ENCODE measurements around the gene EZH2. TPM values are rescaled to one million over a fixed set of nuclear protein-coding genes. Genes with fewer than 3 reads are reported as not detected.

Gene EZH2
- total RNA-seq, 1 experiment from 2014 or later: 30.5 TPM

DNA sequence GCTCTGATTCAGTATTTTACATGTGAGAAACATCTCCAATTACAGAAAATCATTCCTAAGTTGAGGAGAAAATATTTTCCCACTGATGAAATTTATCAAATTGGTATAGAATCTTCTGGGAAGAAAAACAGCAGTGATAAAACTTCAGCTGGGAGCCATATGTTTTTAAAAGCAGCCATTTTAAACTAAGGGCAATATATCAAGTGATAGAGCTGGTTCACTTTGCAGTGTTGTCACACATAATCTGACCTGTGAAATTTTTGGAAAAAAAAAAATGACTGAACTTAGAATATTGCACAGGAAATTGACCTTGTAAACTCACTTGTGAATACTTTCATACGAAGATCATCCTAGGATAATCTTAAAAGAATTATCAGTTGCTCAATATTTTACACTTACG, 10.5 kb upstream of the EZH2 start:
- no peaks in the 10 kb centered on the region for H3K36me3 ChIP-seq (ENCODE audit: low read depth, low read length)
- no peak overlapping the region for H3K9ac ChIP-seq (ENCODE audit: low read length)
- H3K79me2 ChIP-seq (ENCODE audit: low read length): no peaks in the 10 kb centered on the region
- no TSS peak for BruUV-seq (replicated peaks)
- no peaks in the 10 kb centered on the region for H3F3A ChIP-seq (ENCODE audit: low read length, unreplicated experiment)
- H3K4me1 ChIP-seq (ENCODE audit: insufficient read depth, low read length): 0 out of 2 replicates have a peak, but pooled peaks cover 3% of the 10 kb centered on the region
- no peak overlapping the region for H3K4me3 ChIP-seq (ENCODE audit: low read length)
- no peaks in the 10 kb centered on the region for H3K9me3 ChIP-seq (ENCODE audit: low read length)
- ChIA-PET CTCF (no interaction called here), POLR2A (ENCODE audit: unreplicated experiment) (no interaction called here)
- no peaks in the 10 kb centered on the region for H4K20me1 ChIP-seq (ENCODE audit: low read length)
- H3K27me3 ChIP-seq (ENCODE audit: low read length): no peaks in the 10 kb centered on the region
- H3K4me2 ChIP-seq (ENCODE audit: low read length): no peak overlapping the region
- ATAC-seq: no peak
- H3K27ac ChIP-seq (ENCODE audit: low read length): no peak overlapping the region
- H3K9me2 ChIP-seq (replicated peaks; ENCODE audit: low read length): no peaks in the 10 kb centered on the region
- no peak for DNase-seq
- H2AFZ ChIP-seq (ENCODE audit: low read length): no peak overlapping the region
- TF ChIP-seq, protein P1, sequence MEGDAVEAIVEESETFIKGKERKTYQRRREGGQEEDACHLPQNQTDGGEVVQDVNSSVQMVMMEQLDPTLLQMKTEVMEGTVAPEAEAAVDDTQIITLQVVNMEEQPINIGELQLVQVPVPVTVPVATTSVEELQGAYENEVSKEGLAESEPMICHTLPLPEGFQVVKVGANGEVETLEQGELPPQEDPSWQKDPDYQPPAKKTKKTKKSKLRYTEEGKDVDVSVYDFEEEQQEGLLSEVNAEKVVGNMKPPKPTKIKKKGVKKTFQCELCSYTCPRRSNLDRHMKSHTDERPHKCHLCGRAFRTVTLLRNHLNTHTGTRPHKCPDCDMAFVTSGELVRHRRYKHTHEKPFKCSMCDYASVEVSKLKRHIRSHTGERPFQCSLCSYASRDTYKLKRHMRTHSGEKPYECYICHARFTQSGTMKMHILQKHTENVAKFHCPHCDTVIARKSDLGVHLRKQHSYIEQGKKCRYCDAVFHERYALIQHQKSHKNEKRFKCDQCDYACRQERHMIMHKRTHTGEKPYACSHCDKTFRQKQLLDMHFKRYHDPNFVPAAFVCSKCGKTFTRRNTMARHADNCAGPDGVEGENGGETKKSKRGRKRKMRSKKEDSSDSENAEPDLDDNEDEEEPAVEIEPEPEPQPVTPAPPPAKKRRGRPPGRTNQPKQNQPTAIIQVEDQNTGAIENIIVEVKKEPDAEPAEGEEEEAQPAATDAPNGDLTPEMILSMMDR (conservative IDR thresholded peaks at IDR 0.05; ENCODE audit: low read depth, low read length): no peak
- TF ChIP-seq EZH2phosphoT487 (IDR thresholded peaks at IDR 0.05; ENCODE audit: borderline replicate concordance, low read length) (no peak), EZH2 (IDR thresholded peaks at IDR 0.05; ENCODE audit: low read length, unreplicated experiment) (no peak)
- intact Hi-C loops (cut with micrococcal nuclease): no loop called here

GRCh38 chr7:148893071-148893470, 9.0 kb upstream of the EZH2 start:
- Histone ChIP-seq H3K27ac (ENCODE audit: low read length) (no peak overlapping the region), H3K36me3 (ENCODE audit: low read depth, low read length) (no peaks in the 10 kb centered on the region), H3K9ac (ENCODE audit: low read length) (no peak overlapping the region), H3F3A (ENCODE audit: low read length, unreplicated experiment) (no peaks in the 10 kb centered on the region), H3K4me1 (ENCODE audit: insufficient read depth, low read length) (no peaks in the 10 kb centered on the region), H3K79me2 (ENCODE audit: low read length) (no peaks in the 10 kb centered on the region), H3K4me3 (ENCODE audit: low read length) (no peak overlapping the region), H2AFZ (ENCODE audit: low read length) (no peak overlapping the region), H3K9me3 (ENCODE audit: low read length) (no peaks in the 10 kb centered on the region), H3K9me2 (replicated peaks; ENCODE audit: low read length) (no peaks in the 10 kb centered on the region), H4K20me1 (ENCODE audit: low read length) (no peaks in the 10 kb centered on the region), H3K27me3 (ENCODE audit: low read length) (no peaks in the 10 kb centered on the region), H3K4me2 (ENCODE audit: low read length) (no peak overlapping the region)
- DNase-seq: no peak
- ChIA-PET POLR2A (ENCODE audit: unreplicated experiment) (no interaction called here), CTCF (no interaction called here)
- BruUV-seq (replicated peaks): no TSS peak
- TF ChIP-seq, protein P1 (conservative IDR thresholded peaks at IDR 0.05; ENCODE audit: low read depth, low read length): no peak
- no peak for TF ChIP-seq EZH2 (IDR thresholded peaks at IDR 0.05; ENCODE audit: low read length, unreplicated experiment)
- intact Hi-C loops (cut with micrococcal nuclease): no loop called here
- no peak for ATAC-seq

DNA sequence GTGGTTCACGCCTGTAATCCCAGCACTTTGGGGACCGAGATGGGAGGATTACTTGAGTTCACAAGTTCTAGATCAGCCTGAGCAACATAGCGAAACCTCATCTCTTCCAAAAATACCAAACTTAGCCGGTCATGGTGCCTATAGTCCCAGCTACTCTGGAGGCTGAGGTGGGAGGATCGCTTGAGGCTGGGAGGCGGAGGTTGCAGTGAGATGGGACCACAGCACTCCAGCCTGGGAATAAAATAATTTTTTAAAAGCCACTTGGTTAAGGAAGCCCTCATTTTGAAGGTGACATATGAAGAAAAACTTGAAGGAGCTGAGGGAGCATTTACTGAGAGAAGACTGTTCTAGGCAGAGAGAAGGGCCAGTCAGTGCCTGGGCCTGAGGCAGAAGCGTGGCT, 4.2 kb upstream of the EZH2 start:
- peaks cover 12% of the 10 kb centered on the region for H3K79me2 ChIP-seq (ENCODE audit: low read length)
- TF ChIP-seq EZH2 (IDR thresholded peaks at IDR 0.05; ENCODE audit: low read length, unreplicated experiment) (no peak), EZH2phosphoT487 (IDR thresholded peaks at IDR 0.05; ENCODE audit: borderline replicate concordance, low read length) (no peak)
- TF ChIP-seq, protein P1 (conservative IDR thresholded peaks at IDR 0.05; ENCODE audit: low read depth, low read length): no peak
- H2AFZ ChIP-seq (ENCODE audit: low read length): no peak overlapping the region
- DNase-seq (no peak), ATAC-seq (no peak)
- no TSS peak for BruUV-seq (replicated peaks)
- H3K36me3 ChIP-seq (ENCODE audit: low read depth, low read length): no peaks in the 10 kb centered on the region
- H4K20me1 ChIP-seq (ENCODE audit: low read length): no peaks in the 10 kb centered on the region
- no peaks in the 10 kb centered on the region for H3K27me3 ChIP-seq (ENCODE audit: low read length)
- no peaks in the 10 kb centered on the region for H3K9me2 ChIP-seq (replicated peaks; ENCODE audit: low read length)
- no peak overlapping the region for H3K27ac ChIP-seq (ENCODE audit: low read length)
- H3K9ac ChIP-seq (ENCODE audit: low read length): no peak overlapping the region
- ChIA-PET POLR2A (ENCODE audit: unreplicated experiment) (no interaction called here), CTCF (no interaction called here)
- no peaks in the 10 kb centered on the region for H3F3A ChIP-seq (ENCODE audit: low read length, unreplicated experiment)
- H3K4me2 ChIP-seq (ENCODE audit: low read length): no peak overlapping the region
- H3K9me3 ChIP-seq (ENCODE audit: low read length): no peaks in the 10 kb centered on the region
- intact Hi-C loops (cut with micrococcal nuclease): no loop called here
- peaks cover 3% of the 10 kb centered on the region; the same call in 1 of the 2 replicates for H3K4me1 ChIP-seq (ENCODE audit: insufficient read depth, low read length)
- H3K4me3 ChIP-seq (ENCODE audit: low read length): no peak overlapping the region

Data from PC-3 (cell line).